ENCODE results near the gene CORO2B.

DNA sequence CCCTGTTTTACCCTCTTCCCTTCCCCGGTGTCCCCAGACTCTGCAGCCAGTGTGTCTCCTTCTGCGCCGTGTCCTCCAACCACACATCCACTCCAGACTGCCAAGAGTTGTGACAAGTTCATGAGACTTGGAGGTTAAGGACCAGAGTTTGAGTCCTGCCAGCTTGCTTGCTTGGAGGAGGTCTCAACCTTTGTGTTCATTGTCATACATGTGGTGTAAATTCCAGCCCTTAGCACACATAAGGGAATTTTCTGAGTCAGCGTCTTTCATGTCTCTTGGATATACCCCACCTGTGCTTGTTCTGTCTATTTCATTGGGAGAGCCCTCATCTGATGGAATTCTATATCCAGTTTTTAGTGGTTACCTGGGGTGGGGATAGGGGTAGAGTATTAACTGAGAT is 13.3 kb downstream of the CORO2B start:
- no peak for TF ChIP-seq EZH2 (IDR thresholded peaks at IDR 0.05; ENCODE audit: low read depth)
- TF ChIP-seq, protein P1, sequence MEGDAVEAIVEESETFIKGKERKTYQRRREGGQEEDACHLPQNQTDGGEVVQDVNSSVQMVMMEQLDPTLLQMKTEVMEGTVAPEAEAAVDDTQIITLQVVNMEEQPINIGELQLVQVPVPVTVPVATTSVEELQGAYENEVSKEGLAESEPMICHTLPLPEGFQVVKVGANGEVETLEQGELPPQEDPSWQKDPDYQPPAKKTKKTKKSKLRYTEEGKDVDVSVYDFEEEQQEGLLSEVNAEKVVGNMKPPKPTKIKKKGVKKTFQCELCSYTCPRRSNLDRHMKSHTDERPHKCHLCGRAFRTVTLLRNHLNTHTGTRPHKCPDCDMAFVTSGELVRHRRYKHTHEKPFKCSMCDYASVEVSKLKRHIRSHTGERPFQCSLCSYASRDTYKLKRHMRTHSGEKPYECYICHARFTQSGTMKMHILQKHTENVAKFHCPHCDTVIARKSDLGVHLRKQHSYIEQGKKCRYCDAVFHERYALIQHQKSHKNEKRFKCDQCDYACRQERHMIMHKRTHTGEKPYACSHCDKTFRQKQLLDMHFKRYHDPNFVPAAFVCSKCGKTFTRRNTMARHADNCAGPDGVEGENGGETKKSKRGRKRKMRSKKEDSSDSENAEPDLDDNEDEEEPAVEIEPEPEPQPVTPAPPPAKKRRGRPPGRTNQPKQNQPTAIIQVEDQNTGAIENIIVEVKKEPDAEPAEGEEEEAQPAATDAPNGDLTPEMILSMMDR (conservative IDR thresholded peaks at IDR 0.05): no peak

Data from PC-9 (cell line).